ENCODE results near the gene CFAP299. TPM values are rescaled to one million over a fixed set of nuclear protein-coding genes. Genes with fewer than 3 reads are reported as not detected.

The CFAP299 gene
- total and polyA plus RNA-seq, 9 of the 15 experiments (the other 6 are each of a cell fraction or from before 2014, with no cell fraction given) = 0.09 to 3.0 (median 0.76) TPM

DNA sequence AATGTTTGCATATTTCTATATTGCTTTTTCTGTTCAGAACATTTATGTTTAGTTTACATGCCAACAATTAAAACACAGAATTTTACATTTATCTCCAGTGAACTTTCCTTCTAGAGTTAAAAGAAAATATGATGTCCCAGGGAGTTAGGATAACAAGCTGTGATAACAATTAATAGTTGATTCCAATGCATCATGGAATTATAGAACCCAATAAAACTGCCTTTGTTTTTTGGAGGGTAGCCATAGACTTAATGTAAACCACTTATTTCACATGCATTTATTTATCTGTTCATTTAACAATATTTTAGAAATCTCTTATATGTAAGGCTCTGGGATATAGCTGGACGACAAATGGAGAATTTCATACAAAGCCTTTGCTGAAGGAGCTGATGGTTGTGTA, 180.0 kb downstream of the CFAP299 start:
- 4% methylated on average over 1 of the region's 1 CpG for WGBS (ENCODE audit: insufficient coverage, low coverage, missing lambda C conversion rate)
- no peak for TF ChIP-seq ZNF561 (CRISPR knock-in tag; conservative IDR thresholded peaks at IDR 0.05)
- no peak for TF ChIP-seq ZNF224 (CRISPR knock-in tag; IDR thresholded peaks at IDR 0.05)
- no peak for TF ChIP-seq ETS2 (tag; IDR thresholded peaks at IDR 0.05; ENCODE audit: borderline replicate concordance, poor library complexity, severe bottlenecking)
- TF ChIP-seq RBBP5 (IDR thresholded peaks at IDR 0.05; ENCODE audit: borderline replicate concordance, insufficient read depth, low read length, poor library complexity, severe bottlenecking) = no peak
- TF ChIP-seq RFX7 (CRISPR knock-in tag; IDR thresholded peaks at IDR 0.05) = no peak
- TF ChIP-seq, protein P1, sequence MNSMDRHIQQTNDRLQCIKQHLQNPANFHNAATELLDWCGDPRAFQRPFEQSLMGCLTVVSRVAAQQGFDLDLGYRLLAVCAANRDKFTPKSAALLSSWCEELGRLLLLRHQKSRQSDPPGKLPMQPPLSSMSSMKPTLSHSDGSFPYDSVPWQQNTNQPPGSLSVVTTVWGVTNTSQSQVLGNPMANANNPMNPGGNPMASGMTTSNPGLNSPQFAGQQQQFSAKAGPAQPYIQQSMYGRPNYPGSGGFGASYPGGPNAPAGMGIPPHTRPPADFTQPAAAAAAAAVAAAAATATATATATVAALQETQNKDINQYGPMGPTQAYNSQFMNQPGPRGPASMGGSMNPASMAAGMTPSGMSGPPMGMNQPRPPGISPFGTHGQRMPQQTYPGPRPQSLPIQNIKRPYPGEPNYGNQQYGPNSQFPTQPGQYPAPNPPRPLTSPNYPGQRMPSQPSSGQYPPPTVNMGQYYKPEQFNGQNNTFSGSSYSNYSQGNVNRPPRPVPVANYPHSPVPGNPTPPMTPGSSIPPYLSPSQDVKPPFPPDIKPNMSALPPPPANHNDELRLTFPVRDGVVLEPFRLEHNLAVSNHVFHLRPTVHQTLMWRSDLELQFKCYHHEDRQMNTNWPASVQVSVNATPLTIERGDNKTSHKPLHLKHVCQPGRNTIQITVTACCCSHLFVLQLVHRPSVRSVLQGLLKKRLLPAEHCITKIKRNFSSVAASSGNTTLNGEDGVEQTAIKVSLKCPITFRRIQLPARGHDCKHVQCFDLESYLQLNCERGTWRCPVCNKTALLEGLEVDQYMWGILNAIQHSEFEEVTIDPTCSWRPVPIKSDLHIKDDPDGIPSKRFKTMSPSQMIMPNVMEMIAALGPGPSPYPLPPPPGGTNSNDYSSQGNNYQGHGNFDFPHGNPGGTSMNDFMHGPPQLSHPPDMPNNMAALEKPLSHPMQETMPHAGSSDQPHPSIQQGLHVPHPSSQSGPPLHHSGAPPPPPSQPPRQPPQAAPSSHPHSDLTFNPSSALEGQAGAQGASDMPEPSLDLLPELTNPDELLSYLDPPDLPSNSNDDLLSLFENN (IDR thresholded peaks at IDR 0.05; ENCODE audit: low read depth in 2 of 2, low read length in 2 of 2) = no peak
- TF ChIP-seq, protein P2, sequence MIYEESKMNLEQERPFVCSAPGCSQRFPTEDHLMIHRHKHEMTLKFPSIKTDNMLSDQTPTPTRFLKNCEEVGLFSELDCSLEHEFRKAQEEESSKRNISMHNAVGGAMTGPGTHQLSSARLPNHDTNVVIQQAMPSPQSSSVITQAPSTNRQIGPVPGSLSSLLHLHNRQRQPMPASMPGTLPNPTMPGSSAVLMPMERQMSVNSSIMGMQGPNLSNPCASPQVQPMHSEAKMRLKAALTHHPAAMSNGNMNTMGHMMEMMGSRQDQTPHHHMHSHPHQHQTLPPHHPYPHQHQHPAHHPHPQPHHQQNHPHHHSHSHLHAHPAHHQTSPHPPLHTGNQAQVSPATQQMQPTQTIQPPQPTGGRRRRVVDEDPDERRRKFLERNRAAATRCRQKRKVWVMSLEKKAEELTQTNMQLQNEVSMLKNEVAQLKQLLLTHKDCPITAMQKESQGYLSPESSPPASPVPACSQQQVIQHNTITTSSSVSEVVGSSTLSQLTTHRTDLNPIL (CRISPR knock-in tag; IDR thresholded peaks at IDR 0.05) = no peak
- TF ChIP-seq PURB (CRISPR knock-in tag; IDR thresholded peaks at IDR 0.05; ENCODE audit: low read depth) = no peak
- no peak for TF ChIP-seq TFAM (CRISPR knock-in tag; conservative IDR thresholded peaks at IDR 0.05)
- TF ChIP-seq PTBP1 (IDR thresholded peaks at IDR 0.05; ENCODE audit: low read depth, low read length) = no peak
- TF ChIP-seq, protein P3, sequence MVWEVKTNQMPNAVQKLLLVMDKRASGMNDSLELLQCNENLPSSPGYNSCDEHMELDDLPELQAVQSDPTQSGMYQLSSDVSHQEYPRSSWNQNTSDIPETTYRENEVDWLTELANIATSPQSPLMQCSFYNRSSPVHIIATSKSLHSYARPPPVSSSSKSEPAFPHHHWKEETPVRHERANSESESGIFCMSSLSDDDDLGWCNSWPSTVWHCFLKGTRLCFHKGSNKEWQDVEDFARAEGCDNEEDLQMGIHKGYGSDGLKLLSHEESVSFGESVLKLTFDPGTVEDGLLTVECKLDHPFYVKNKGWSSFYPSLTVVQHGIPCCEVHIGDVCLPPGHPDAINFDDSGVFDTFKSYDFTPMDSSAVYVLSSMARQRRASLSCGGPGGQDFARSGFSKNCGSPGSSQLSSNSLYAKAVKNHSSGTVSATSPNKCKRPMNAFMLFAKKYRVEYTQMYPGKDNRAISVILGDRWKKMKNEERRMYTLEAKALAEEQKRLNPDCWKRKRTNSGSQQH (CRISPR knock-in tag; IDR thresholded peaks at IDR 0.05) = no peak
- no peak for TF ChIP-seq ZNF785 (CRISPR knock-in tag; IDR thresholded peaks at IDR 0.05)
- TF ChIP-seq, protein P4, sequence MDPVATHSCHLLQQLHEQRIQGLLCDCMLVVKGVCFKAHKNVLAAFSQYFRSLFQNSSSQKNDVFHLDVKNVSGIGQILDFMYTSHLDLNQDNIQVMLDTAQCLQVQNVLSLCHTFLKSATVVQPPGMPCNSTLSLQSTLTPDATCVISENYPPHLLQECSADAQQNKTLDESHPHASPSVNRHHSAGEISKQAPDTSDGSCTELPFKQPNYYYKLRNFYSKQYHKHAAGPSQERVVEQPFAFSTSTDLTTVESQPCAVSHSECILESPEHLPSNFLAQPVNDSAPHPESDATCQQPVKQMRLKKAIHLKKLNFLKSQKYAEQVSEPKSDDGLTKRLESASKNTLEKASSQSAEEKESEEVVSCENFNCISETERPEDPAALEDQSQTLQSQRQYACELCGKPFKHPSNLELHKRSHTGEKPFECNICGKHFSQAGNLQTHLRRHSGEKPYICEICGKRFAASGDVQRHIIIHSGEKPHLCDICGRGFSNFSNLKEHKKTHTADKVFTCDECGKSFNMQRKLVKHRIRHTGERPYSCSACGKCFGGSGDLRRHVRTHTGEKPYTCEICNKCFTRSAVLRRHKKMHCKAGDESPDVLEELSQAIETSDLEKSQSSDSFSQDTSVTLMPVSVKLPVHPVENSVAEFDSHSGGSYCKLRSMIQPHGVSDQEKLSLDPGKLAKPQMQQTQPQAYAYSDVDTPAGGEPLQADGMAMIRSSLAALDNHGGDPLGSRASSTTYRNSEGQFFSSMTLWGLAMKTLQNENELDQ (CRISPR knock-in tag; IDR thresholded peaks at IDR 0.05; ENCODE audit: borderline replicate concordance) = no peak

More for the DNA sequence above, 180.0 kb downstream of the CFAP299 start:
- Histone ChIP-seq H3K27me3 (ENCODE audit: control insufficient read depth in 2 of 2, insufficient read depth in 2 of 2, low read length in 2 of 2) (no peaks in the 10 kb centered on the region), H3K4me1 (replicated peaks in 1 of 2; ENCODE audit: control insufficient read depth in 2 of 2, insufficient read depth in 2 of 2, low read length in 2 of 2) (no peaks in the 10 kb centered on the region), H3K4me3 (no peak overlapping the region), H3K4me2 (ENCODE audit: insufficient read depth, low read length) (no peak overlapping the region), H3K79me2 (ENCODE audit: control insufficient read depth, insufficient read depth, low read length) (no peaks in the 10 kb centered on the region), H3K9me1 (ENCODE audit: control insufficient read depth, insufficient read depth, low read length) (no peaks in the 10 kb centered on the region), H3K9me3 (replicated peaks; ENCODE audit: control insufficient read depth, insufficient read depth, low read depth, low read length) (no peaks in the 10 kb centered on the region), H3K9ac (ENCODE audit: insufficient read depth in 1 of 2, low read depth in 2 of 2, low read length in 2 of 2) (no peak overlapping the region), H4K20me1 (replicated peaks; ENCODE audit: control insufficient read depth, insufficient read depth, low read length) (no peaks in the 10 kb centered on the region; the same call in 1 of the 2 replicates), H2AFZ (ENCODE audit: low read depth, low read length) (no peak overlapping the region), H3K27ac (ENCODE audit: extremely low read depth, low read depth, low read length) (no peak overlapping the region), H3K36me3 (ENCODE audit: control insufficient read depth, insufficient read depth, low read length) (no peaks in the 10 kb centered on the region)
- intact Hi-C loops (cut with micrococcal nuclease) = no loop called here
- ChIA-PET CTCF (ENCODE audit: low intra/inter-chr PET ratio) (no interaction called here), POLR2A (interaction anchor here (0.7 kb wide), 1 partner anchor 594 kb away, joined by 4 read pairs; no protein-coding TSS in a partner anchor)
- no peak for FAIRE-seq
- no peak for ATAC-seq
- DNase-seq (ENCODE audit: extremely low read depth in 1 of 4, low spot score in 3 of 4) = no peak
- in situ Hi-C loops (cut with MboI) = no loop called here
- no TSS peak for BruUV-seq (replicated peaks)

Measured in K562 (cell line).